ENCODE results near the gene SPACA9.

The SPACA9 gene

GRCh38 chr9:132919614-132920268 is 41.0 kb downstream of the SPACA9 start:
- no peaks in the 10 kb centered on the region for H3K27me3 ChIP-seq
- H3K4me3 ChIP-seq (ENCODE audit: low read depth in 1 of 2, low read length in 1 of 2) = no peak overlapping the region
- TF ChIP-seq, protein P1, sequence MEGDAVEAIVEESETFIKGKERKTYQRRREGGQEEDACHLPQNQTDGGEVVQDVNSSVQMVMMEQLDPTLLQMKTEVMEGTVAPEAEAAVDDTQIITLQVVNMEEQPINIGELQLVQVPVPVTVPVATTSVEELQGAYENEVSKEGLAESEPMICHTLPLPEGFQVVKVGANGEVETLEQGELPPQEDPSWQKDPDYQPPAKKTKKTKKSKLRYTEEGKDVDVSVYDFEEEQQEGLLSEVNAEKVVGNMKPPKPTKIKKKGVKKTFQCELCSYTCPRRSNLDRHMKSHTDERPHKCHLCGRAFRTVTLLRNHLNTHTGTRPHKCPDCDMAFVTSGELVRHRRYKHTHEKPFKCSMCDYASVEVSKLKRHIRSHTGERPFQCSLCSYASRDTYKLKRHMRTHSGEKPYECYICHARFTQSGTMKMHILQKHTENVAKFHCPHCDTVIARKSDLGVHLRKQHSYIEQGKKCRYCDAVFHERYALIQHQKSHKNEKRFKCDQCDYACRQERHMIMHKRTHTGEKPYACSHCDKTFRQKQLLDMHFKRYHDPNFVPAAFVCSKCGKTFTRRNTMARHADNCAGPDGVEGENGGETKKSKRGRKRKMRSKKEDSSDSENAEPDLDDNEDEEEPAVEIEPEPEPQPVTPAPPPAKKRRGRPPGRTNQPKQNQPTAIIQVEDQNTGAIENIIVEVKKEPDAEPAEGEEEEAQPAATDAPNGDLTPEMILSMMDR (IDR thresholded peaks at IDR 0.05) = no peak
- H3K27ac ChIP-seq = no peak overlapping the region
- H3K36me3 ChIP-seq = peaks cover 75% of the 10 kb centered on the region
- H3K9me3 ChIP-seq = no peaks in the 10 kb centered on the region
- no peaks in the 10 kb centered on the region for H3K4me1 ChIP-seq (ENCODE audit: control insufficient read depth in 1 of 2, insufficient read depth in 1 of 2, low read depth in 1 of 2, low read length in 1 of 2)

DNA sequence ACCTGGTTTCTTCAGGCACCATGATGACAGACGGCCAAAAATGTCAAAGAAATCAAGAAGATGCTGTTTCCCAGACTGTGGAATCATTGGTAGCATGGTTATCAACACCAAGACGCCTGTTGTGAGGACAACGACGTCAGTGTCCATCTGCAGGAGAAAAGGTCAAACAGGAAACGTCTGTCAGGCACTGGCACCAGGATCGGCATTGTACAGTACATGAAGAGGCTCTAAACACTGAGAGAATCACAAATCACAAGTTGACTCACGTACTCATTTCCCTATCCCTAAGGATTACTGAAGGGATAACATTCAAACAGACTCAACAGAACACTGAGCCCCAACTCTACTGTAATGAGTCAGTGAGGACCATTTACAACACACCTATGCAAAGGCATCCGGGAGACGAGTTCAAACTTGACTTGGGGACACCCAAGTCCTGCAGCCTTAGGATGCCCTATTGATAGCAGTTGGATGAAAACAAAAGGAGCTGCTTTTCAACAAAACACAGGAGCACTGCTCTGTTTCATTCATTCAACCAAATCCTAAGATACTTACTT is 44.7 kb downstream of the SPACA9 start:
- TF ChIP-seq, protein P1 (IDR thresholded peaks at IDR 0.05) = no peak
- Histone ChIP-seq H3K36me3 (peaks cover 84% of the 10 kb centered on the region), H3K9me3 (no peaks in the 10 kb centered on the region), H3K4me1 (ENCODE audit: control insufficient read depth in 1 of 2, insufficient read depth in 1 of 2, low read depth in 1 of 2, low read length in 1 of 2) (no peaks in the 10 kb centered on the region), H3K4me3 (ENCODE audit: low read depth in 1 of 2, low read length in 1 of 2) (no peak overlapping the region), H3K27me3 (no peaks in the 10 kb centered on the region), H3K27ac (no peak overlapping the region)

DNA sequence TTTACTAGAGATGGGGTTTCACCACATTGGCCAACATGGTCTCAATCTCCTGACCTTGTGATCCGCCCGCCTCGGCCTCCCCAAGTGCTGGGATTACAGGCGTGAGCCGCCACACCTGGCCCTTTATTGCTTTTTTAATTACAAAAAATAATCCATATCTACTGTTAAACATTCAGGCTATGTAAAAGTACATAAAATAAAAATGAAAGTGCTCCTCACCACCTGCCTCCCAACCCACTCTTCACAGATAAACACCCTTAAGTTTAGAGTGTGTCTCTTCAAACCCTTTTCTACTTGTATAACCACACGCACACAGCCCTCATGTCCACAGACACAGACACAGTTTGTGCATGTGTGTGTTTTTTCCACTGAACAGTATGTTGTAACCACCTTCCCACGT is 49.0 kb downstream of the SPACA9 start:
- H3K36me3 ChIP-seq = peaks cover 66% of the 10 kb centered on the region
- no peaks in the 10 kb centered on the region for H3K27me3 ChIP-seq
- no peaks in the 10 kb centered on the region for H3K4me1 ChIP-seq (ENCODE audit: control insufficient read depth in 1 of 2, insufficient read depth in 1 of 2, low read depth in 1 of 2, low read length in 1 of 2)
- H3K9me3 ChIP-seq = no peaks in the 10 kb centered on the region
- H3K27ac ChIP-seq = no peak overlapping the region
- TF ChIP-seq, protein P1 (IDR thresholded peaks at IDR 0.05) = no peak
- H3K4me3 ChIP-seq (ENCODE audit: low read depth in 1 of 2, low read length in 1 of 2) = no peak overlapping the region

DNA sequence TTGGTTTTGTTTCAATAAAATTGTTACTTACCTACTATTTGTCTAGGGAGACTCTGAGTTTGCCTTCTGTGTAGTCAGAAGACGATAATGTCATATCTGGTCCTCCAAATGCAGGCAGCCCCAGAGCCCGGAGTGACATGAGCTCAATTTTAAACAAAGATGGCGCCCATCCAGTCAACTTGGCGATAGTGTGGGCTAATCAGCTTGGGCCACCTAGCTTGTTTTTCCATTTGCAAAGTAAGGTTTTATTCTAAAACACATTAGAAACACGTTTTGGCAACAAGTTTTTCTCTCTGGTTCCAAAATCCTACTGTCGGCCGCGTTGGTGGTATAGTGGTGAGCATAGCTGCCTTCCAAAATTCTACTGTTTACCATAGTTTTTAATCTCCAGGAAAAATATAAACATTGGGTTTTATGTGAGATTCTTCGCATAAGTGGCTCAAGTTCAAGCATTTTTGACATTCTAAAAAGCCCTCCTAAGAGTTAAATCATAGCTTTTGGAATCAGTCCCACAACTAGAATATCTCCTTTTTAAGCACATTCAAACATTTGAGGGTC is 52.6 kb downstream of the SPACA9 start:
- Histone ChIP-seq H3K36me3 (peaks cover 48% of the 10 kb centered on the region), H3K4me3 (ENCODE audit: low read depth in 1 of 2, low read length in 1 of 2) (no peak overlapping the region), H3K27me3 (no peaks in the 10 kb centered on the region), H3K9me3 (no peaks in the 10 kb centered on the region), H3K27ac (no peak overlapping the region), H3K4me1 (ENCODE audit: control insufficient read depth in 1 of 2, insufficient read depth in 1 of 2, low read depth in 1 of 2, low read length in 1 of 2) (no peaks in the 10 kb centered on the region)
- TF ChIP-seq, protein P1 (IDR thresholded peaks at IDR 0.05) = no peak

DNA sequence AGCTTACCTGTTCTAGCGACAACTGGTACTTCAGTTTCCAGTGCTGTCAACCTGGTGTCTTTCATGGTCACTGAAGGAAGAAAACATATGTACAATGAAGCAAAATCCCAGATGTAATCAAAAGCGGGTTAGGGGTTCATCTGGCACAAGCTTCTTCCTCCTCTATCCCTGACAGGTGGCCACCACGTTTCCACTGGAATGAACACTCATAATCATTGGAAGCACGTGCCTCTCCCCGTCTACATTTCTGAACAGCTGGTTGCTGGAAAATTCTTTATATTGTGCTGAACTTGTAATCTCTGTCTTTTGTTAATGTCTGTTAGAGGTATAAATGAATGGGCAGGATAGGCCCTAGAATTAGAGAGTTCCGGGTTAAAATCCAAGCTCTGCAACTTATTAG is 56.3 kb downstream of the SPACA9 start:
- Histone ChIP-seq H3K9me3 (no peaks in the 10 kb centered on the region), H3K36me3 (peaks cover 14% of the 10 kb centered on the region), H3K4me1 (ENCODE audit: control insufficient read depth in 1 of 2, insufficient read depth in 1 of 2, low read depth in 1 of 2, low read length in 1 of 2) (no peaks in the 10 kb centered on the region), H3K4me3 (ENCODE audit: low read depth in 1 of 2, low read length in 1 of 2) (no peak overlapping the region), H3K27ac (no peak overlapping the region), H3K27me3 (no peaks in the 10 kb centered on the region)
- TF ChIP-seq, protein P1 (IDR thresholded peaks at IDR 0.05) = no peak
